Measurements from ENCODE around the gene CLCA1.
A peak's percentile ranks its signal among the peaks of the same experiment; 100 is the strongest.

Gene CLCA1

GRCh38 chr1:86468501-86468977, at the start of gene CLCA1:
Gene CLCA1, plus strand, starts transcription at chr1:86468927. Its CDS starts 45 bp downstream, at chr1:86468972.
- no peak for DNase-seq

GRCh38 chr1:86419277-86419903, 49.3 kb upstream of the CLCA1 start:
- no peak for DNase-seq

- no peak for DNase-seq
These were observed 47.0 kb upstream of the CLCA1 start for GRCh38 chr1:86421601-86422280.

GRCh38 chr1:86423473-86423872, 45.3 kb upstream of the CLCA1 start:
- DNase-seq = no peak

GRCh38 chr1:86423873-86424272, 44.9 kb upstream of the CLCA1 start, which contains the start of gene CLCA2:
Gene CLCA2, plus strand, starts transcription at chr1:86424171. Its CDS starts 77 bp downstream, at chr1:86424248.
- DNase-seq = no peak

- DNase-seq = no peak
These were observed 39.5 kb upstream of the CLCA1 start for GRCh38 chr1:86429122-86429725.

GRCh38 chr1:86429835-86430234, 38.9 kb upstream of the CLCA1 start:
- peak; percentile 89 for DNase-seq

GRCh38 chr1:86430376-86430775, 38.4 kb upstream of the CLCA1 start:
- DNase-seq = no peak

- no peak for DNase-seq
These were observed 34.7 kb upstream of the CLCA1 start for GRCh38 chr1:86434059-86434458.

- DNase-seq = no peak
These were observed 33.4 kb upstream of the CLCA1 start for GRCh38 chr1:86435327-86435726.

GRCh38 chr1:86436041-86436440, 32.7 kb upstream of the CLCA1 start:
- no peak for DNase-seq

GRCh38 chr1:86441581-86441980, 27.1 kb upstream of the CLCA1 start:
- no peak for DNase-seq

- DNase-seq = no peak
These were observed 26.7 kb upstream of the CLCA1 start for GRCh38 chr1:86441997-86442396.

- no peak for DNase-seq
These were observed 22.8 kb upstream of the CLCA1 start for GRCh38 chr1:86445919-86446318.

- DNase-seq = no peak
These were observed 21.4 kb upstream of the CLCA1 start for GRCh38 chr1:86447198-86447790.

GRCh38 chr1:86448670-86449069, 20.1 kb upstream of the CLCA1 start:
- DNase-seq = no peak

GRCh38 chr1:86449103-86449502, 19.6 kb upstream of the CLCA1 start:
- DNase-seq = no peak

- DNase-seq = no peak
These were observed 17.9 kb upstream of the CLCA1 start for GRCh38 chr1:86450847-86451246.

GRCh38 chr1:86453664-86454063, 15.1 kb upstream of the CLCA1 start:
- DNase-seq = no peak

GRCh38 chr1:86455073-86455472, 13.7 kb upstream of the CLCA1 start:
- no peak for DNase-seq

- DNase-seq = no peak
These were observed 7.7 kb upstream of the CLCA1 start for GRCh38 chr1:86460998-86461397.

GRCh38 chr1:86461482-86461881, 7.2 kb upstream of the CLCA1 start:
- no peak for DNase-seq

GRCh38 chr1:86464819-86465218, 3.9 kb upstream of the CLCA1 start:
- no peak for DNase-seq
